Measurements from ENCODE around the gene RCN1. TPM values are rescaled to one million over a fixed set of nuclear protein-coding genes. Genes with fewer than 3 reads are reported as not detected.

RCN1 gene
- total RNA-seq, 2 donors from 2014 or later = 88.5 to 91.6 TPM

DNA sequence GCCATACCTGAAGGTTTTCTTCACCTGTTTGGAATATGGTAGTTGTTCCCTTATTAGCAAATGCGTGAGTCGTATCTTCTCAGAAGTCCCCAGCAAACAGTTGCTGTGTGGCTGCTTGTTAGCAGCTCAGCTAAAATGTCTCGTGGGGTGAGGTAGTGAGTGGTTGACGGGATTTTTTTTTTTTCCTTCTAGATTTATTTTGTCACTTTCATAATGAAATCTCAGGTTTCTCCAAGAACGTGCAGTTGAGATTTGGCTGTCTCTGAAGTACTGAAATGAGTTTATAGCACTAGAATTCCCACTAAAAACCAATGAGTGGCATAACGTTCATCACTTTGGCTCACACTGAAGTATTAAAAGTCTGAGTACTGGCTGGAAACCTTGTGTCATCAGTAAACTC is 16.8 kb downstream of the RCN1 start:
- TF ChIP-seq, protein P1, sequence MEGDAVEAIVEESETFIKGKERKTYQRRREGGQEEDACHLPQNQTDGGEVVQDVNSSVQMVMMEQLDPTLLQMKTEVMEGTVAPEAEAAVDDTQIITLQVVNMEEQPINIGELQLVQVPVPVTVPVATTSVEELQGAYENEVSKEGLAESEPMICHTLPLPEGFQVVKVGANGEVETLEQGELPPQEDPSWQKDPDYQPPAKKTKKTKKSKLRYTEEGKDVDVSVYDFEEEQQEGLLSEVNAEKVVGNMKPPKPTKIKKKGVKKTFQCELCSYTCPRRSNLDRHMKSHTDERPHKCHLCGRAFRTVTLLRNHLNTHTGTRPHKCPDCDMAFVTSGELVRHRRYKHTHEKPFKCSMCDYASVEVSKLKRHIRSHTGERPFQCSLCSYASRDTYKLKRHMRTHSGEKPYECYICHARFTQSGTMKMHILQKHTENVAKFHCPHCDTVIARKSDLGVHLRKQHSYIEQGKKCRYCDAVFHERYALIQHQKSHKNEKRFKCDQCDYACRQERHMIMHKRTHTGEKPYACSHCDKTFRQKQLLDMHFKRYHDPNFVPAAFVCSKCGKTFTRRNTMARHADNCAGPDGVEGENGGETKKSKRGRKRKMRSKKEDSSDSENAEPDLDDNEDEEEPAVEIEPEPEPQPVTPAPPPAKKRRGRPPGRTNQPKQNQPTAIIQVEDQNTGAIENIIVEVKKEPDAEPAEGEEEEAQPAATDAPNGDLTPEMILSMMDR (IDR thresholded peaks at IDR 0.05) = no peak
- Histone ChIP-seq H3K27me3 (replicated peaks; ENCODE audit: insufficient read depth) (no peaks in the 10 kb centered on the region), H3K4me1 (ENCODE audit: control insufficient read depth in 1 of 2, low read depth in 2 of 2) (no peaks in the 10 kb centered on the region), H3K27ac (no peak overlapping the region), H3K4me3 (no peak overlapping the region), H3K9me3 (no peaks in the 10 kb centered on the region), H3K36me3 (peaks cover 4% of the 10 kb centered on the region)
- DNase-seq (ENCODE audit: low spot score) (no peak), ATAC-seq (ENCODE audit: insufficient number of reproducible peaks, low FRiP score, low read depth) (no peak)

DNA sequence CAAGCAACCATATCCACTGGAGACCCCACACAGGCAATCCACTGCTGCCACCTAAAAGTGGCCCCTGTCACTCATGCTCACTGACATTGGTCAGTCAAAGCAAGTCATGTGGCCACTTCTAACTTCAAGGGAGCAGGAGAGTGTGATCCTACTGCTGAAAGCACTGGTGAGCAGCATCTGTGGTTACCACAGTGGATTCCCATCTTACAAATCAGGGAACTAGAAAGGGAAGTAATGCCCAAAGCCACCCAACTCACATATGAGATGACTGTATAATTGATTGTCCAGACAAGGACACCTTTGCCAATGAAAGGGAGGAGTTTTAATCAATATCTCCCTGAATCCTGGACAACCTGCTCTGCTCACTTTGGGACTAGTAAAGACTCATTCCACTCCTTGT is 17.7 kb downstream of the RCN1 start:
- Histone ChIP-seq H3K4me3 (no peak overlapping the region), H3K27me3 (replicated peaks; ENCODE audit: insufficient read depth) (no peaks in the 10 kb centered on the region), H3K27ac (no peak overlapping the region), H3K9me3 (no peaks in the 10 kb centered on the region), H3K36me3 (no peaks in the 10 kb centered on the region), H3K4me1 (ENCODE audit: control insufficient read depth in 1 of 2, low read depth in 2 of 2) (no peaks in the 10 kb centered on the region)
- no peak for DNase-seq (ENCODE audit: low spot score)
- TF ChIP-seq, protein P1 (IDR thresholded peaks at IDR 0.05) = no peak
- no peak for ATAC-seq (ENCODE audit: insufficient number of reproducible peaks, low FRiP score, low read depth)

DNA sequence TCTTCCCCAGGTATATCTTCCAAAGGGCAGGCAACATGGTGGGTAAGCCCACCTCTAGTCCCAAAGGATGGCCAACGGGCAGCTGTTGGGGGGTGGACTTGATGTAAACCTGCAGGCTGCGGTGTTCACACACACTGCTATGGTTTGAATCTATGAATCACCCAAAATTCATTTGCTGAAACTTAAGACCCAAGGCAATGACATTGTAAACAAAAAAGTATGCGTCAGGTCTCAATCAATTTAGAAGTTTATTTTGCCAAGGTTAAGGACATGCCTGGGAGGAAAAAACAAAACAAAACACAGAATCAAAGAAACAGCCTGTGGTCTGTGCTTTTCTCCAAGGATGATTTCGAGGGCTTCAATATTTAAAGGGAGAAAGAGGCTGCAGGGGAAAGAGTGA is 18.3 kb downstream of the RCN1 start:
- no peak overlapping the region for H3K4me3 ChIP-seq
- TF ChIP-seq, protein P1 (IDR thresholded peaks at IDR 0.05) = no peak
- H3K9me3 ChIP-seq = no peaks in the 10 kb centered on the region
- H3K27me3 ChIP-seq (replicated peaks; ENCODE audit: insufficient read depth) = no peaks in the 10 kb centered on the region
- no peak for DNase-seq (ENCODE audit: low spot score)
- H3K27ac ChIP-seq = no peak overlapping the region
- H3K36me3 ChIP-seq = no peaks in the 10 kb centered on the region
- H3K4me1 ChIP-seq (ENCODE audit: control insufficient read depth in 1 of 2, low read depth in 2 of 2) = no peaks in the 10 kb centered on the region
- ATAC-seq (ENCODE audit: insufficient number of reproducible peaks, low FRiP score, low read depth) = no peak

DNA sequence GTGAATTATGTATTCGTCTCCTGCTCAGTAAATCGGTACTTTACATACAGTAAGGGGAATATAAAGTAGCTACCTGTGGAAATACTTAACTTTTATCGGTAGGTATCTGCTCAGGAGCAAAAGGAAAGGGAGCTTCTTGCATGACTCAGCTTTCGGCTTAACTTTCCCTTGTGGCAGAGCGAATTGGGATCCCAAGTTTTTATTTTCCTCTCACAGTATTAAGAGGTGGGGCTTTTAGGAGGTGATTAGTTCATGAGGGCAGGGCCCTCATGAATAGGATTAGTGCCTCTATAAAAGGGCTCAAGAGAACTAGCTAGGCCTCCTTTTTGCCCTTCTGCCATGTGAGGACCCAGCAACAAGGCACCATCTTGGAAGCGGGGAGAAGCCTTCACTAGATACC is 18.7 kb downstream of the RCN1 start:
- no peak for ATAC-seq (ENCODE audit: insufficient number of reproducible peaks, low FRiP score, low read depth)

DNA sequence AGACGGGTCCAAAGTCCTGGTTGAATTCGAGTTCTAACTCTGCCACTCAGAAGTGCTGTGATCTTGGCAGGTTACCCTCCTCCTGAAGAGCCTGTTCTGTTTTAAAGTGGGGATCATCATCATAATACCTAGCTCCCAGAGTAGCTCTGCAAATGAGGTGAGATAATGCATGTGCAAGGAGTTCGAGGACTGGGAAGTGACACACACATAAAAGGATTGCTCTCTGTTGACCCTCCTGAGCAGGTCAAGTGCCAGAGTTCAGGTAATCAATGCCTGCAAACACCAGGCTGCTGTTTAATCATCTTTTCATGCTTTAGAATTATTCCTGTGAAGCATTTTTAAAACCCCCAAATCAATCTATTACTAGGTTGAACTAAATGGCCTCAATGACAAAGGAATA is 19.9 kb downstream of the RCN1 start:
- no peaks in the 10 kb centered on the region for H3K27me3 ChIP-seq (replicated peaks; ENCODE audit: insufficient read depth)
- ATAC-seq (ENCODE audit: insufficient number of reproducible peaks, low FRiP score, low read depth) (no peak), DNase-seq (ENCODE audit: low spot score) (no peak)
- H3K4me3 ChIP-seq = no peak overlapping the region
- no peaks in the 10 kb centered on the region for H3K36me3 ChIP-seq
- H3K9me3 ChIP-seq = no peaks in the 10 kb centered on the region
- TF ChIP-seq, protein P1 (IDR thresholded peaks at IDR 0.05) = no peak
- no peak overlapping the region for H3K27ac ChIP-seq
- no peaks in the 10 kb centered on the region for H3K4me1 ChIP-seq (ENCODE audit: control insufficient read depth in 1 of 2, low read depth in 2 of 2)

More for the DNA sequence above, 18.7 kb downstream of the RCN1 start:
- no peaks in the 10 kb centered on the region for H3K9me3 ChIP-seq
- no peaks in the 10 kb centered on the region for H3K27me3 ChIP-seq (replicated peaks; ENCODE audit: insufficient read depth)
- no peak overlapping the region for H3K27ac ChIP-seq
- H3K4me1 ChIP-seq (ENCODE audit: control insufficient read depth in 1 of 2, low read depth in 2 of 2) = no peaks in the 10 kb centered on the region
- no peak overlapping the region for H3K4me3 ChIP-seq
- no peaks in the 10 kb centered on the region for H3K36me3 ChIP-seq
- no peak for DNase-seq (ENCODE audit: low spot score)
- TF ChIP-seq, protein P1 (IDR thresholded peaks at IDR 0.05) = no peak

All from thoracic aorta (tissue), 2 donors.